Measurements from ENCODE around the gene ZNF438. TPM values are rescaled to one million over a fixed set of nuclear protein-coding genes. Genes with fewer than 3 reads are reported as not detected.

The ZNF438 gene
- total and polyA plus RNA-seq, 2 of the 13 experiments (the other 11 are each of a cell fraction or from before 2014, with no cell fraction given): 0.75 to 0.83 TPM

DNA sequence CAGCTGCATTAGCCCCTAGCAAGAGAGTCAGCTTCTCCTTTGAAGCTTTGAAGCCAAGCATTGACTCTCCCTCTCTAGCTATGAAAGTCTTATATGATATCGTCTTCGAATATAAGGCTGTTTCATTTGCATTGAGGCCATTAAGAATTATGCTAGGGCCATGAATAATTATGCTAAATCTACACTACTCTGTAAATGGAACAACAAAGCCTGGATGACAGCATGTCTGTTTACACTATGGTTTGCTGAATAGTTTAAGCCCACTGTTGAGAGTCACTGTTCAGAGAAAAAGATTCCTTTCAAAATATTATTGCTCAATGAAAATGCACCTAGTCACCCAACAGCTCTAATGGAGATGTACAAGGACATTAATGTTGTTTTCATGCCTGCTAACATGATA is 52.8 kb downstream of the ZNF438 start:
- peaks cover 5% of the 10 kb centered on the region; the same call in 1 of the 2 replicates for H3K9me3 ChIP-seq (ENCODE audit: low read length)
- DNase-seq (ENCODE audit: low spot score): no peak
- FAIRE-seq: no peak
- H3K36me3 ChIP-seq (replicated peaks in 1 of 2; ENCODE audit: control insufficient read depth in 1 of 2, insufficient read depth in 2 of 2, low read length in 2 of 2): no peaks in the 10 kb centered on the region
- BruUV-seq (replicated peaks): no TSS peak
- H3K4me1 ChIP-seq (ENCODE audit: insufficient read depth, low read length): no peaks in the 10 kb centered on the region
- H3K27me3 ChIP-seq (ENCODE audit: control insufficient read depth in 1 of 2, insufficient read depth in 2 of 2, low read length in 2 of 2): no peaks in the 10 kb centered on the region
- ChIA-PET POLR2A (no interaction called here), CTCF (ENCODE audit: low intra/inter-chr PET ratio, low total read pairs) (no interaction called here)
- in situ Hi-C loops (cut with HindIII; ENCODE audit: extremely low pct_ligation_motif_present, low pct_unique_long_range_greater_than_20kb): no loop called here
- H3K4me3 ChIP-seq (replicated peaks in 1 of 3; ENCODE audit: insufficient read depth in 1 of 3, low read depth in 2 of 3, low read length in 3 of 3): no peak overlapping the region
- no peaks in the 10 kb centered on the region for H3K79me2 ChIP-seq (ENCODE audit: insufficient read depth, low read length)
- no peak for ATAC-seq
- H3K4me2 ChIP-seq (ENCODE audit: low read depth, low read length): no peak overlapping the region
- intact Hi-C loops (cut with micrococcal nuclease; ENCODE audit: unreplicated experiment): no loop called here
- no peak for TF ChIP-seq ZNF792 (CRISPR knock-in tag; IDR thresholded peaks at IDR 0.05)
- WGBS (ENCODE audit: low lambda C conversion rate): 38% methylated on average over 2 of the region's 2 CpGs
- H2AFZ ChIP-seq (ENCODE audit: low read length): no peak overlapping the region
- H4K20me1 ChIP-seq (ENCODE audit: insufficient read depth, low read length): no peaks in the 10 kb centered on the region
- H3K9ac ChIP-seq (ENCODE audit: insufficient read depth, low read depth, low read length): no peak overlapping the region
- H3K27ac ChIP-seq (ENCODE audit: extremely low read length, insufficient read depth, low read length): no peak overlapping the region

DNA sequence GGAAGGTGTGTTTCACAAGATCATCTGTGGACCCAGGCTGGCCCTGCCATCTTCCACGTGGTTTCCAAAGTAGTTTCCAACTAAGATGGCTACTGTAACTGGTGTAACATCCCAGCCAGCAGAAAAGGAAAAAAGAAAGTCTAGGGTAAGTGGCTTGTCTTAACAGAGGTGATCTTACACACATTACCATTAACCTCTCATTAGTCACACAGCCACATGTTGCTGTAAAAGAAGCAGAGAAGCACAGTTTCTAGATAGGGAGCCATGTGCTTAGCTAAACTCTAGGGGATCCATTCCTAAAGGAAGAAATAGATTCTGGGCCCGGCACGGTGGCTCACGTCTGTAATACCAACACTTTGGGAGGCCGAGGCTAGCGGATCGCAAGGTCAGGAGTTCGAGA is 54.3 kb downstream of the ZNF438 start:
- intact Hi-C loops (cut with micrococcal nuclease; ENCODE audit: unreplicated experiment): no loop called here
- Histone ChIP-seq H3K27ac (ENCODE audit: extremely low read length, insufficient read depth, low read length) (no peak overlapping the region), H3K4me1 (ENCODE audit: insufficient read depth, low read length) (no peaks in the 10 kb centered on the region), H3K79me2 (ENCODE audit: insufficient read depth, low read length) (no peaks in the 10 kb centered on the region), H3K4me2 (ENCODE audit: low read depth, low read length) (no peak overlapping the region), H3K4me3 (replicated peaks in 1 of 3; ENCODE audit: insufficient read depth in 1 of 3, low read depth in 2 of 3, low read length in 3 of 3) (no peak overlapping the region), H3K9me3 (ENCODE audit: low read length) (peaks cover 5% of the 10 kb centered on the region; the same call in 1 of the 2 replicates), H3K36me3 (replicated peaks in 1 of 2; ENCODE audit: control insufficient read depth in 1 of 2, insufficient read depth in 2 of 2, low read length in 2 of 2) (no peaks in the 10 kb centered on the region), H3K27me3 (ENCODE audit: control insufficient read depth in 1 of 2, insufficient read depth in 2 of 2, low read length in 2 of 2) (no peaks in the 10 kb centered on the region), H3K9ac (ENCODE audit: insufficient read depth, low read depth, low read length) (no peak overlapping the region), H4K20me1 (ENCODE audit: insufficient read depth, low read length) (no peaks in the 10 kb centered on the region), H2AFZ (ENCODE audit: low read length) (no peak overlapping the region)
- WGBS (ENCODE audit: low lambda C conversion rate): 67% methylated on average over 8 of the region's 8 CpGs
- in situ Hi-C loops (cut with HindIII; ENCODE audit: extremely low pct_ligation_motif_present, low pct_unique_long_range_greater_than_20kb): no loop called here
- no TSS peak for BruUV-seq (replicated peaks)
- ATAC-seq (no peak), DNase-seq (ENCODE audit: low spot score) (no peak), FAIRE-seq (no peak)
- ChIA-PET POLR2A (no interaction called here), CTCF (ENCODE audit: low intra/inter-chr PET ratio, low total read pairs) (no interaction called here)
- TF ChIP-seq ZNF317 (CRISPR knock-in tag; IDR thresholded peaks at IDR 0.05) (no peak), WIZ (CRISPR knock-in tag; IDR thresholded peaks at IDR 0.05) (no peak), NAIF1 (CRISPR knock-in tag; IDR thresholded peaks at IDR 0.05; ENCODE audit: borderline replicate concordance) (no peak), HNRNPK (IDR thresholded peaks at IDR 0.05; ENCODE audit: low read depth, low read length, poor library complexity, severe bottlenecking) (no peak)
- TF ChIP-seq, protein P1, sequence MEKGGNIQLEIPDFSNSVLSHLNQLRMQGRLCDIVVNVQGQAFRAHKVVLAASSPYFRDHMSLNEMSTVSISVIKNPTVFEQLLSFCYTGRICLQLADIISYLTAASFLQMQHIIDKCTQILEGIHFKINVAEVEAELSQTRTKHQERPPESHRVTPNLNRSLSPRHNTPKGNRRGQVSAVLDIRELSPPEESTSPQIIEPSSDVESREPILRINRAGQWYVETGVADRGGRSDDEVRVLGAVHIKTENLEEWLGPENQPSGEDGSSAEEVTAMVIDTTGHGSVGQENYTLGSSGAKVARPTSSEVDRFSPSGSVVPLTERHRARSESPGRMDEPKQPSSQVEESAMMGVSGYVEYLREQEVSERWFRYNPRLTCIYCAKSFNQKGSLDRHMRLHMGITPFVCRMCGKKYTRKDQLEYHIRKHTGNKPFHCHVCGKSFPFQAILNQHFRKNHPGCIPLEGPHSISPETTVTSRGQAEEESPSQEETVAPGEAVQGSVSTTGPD (CRISPR knock-in tag; IDR thresholded peaks at IDR 0.05): no peak
- TF ChIP-seq, protein P2, sequence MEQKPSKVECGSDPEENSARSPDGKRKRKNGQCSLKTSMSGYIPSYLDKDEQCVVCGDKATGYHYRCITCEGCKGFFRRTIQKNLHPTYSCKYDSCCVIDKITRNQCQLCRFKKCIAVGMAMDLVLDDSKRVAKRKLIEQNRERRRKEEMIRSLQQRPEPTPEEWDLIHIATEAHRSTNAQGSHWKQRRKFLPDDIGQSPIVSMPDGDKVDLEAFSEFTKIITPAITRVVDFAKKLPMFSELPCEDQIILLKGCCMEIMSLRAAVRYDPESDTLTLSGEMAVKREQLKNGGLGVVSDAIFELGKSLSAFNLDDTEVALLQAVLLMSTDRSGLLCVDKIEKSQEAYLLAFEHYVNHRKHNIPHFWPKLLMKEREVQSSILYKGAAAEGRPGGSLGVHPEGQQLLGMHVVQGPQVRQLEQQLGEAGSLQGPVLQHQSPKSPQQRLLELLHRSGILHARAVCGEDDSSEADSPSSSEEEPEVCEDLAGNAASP (CRISPR knock-in tag; IDR thresholded peaks at IDR 0.05; ENCODE audit: borderline replicate concordance): no peak
- TF ChIP-seq, protein P3, sequence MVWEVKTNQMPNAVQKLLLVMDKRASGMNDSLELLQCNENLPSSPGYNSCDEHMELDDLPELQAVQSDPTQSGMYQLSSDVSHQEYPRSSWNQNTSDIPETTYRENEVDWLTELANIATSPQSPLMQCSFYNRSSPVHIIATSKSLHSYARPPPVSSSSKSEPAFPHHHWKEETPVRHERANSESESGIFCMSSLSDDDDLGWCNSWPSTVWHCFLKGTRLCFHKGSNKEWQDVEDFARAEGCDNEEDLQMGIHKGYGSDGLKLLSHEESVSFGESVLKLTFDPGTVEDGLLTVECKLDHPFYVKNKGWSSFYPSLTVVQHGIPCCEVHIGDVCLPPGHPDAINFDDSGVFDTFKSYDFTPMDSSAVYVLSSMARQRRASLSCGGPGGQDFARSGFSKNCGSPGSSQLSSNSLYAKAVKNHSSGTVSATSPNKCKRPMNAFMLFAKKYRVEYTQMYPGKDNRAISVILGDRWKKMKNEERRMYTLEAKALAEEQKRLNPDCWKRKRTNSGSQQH (CRISPR knock-in tag; IDR thresholded peaks at IDR 0.05; ENCODE audit: low read depth): no peak

Data from HepG2 (cell line).